ENCODE results near the gene ABCF2.

ABCF2 gene

DNA sequence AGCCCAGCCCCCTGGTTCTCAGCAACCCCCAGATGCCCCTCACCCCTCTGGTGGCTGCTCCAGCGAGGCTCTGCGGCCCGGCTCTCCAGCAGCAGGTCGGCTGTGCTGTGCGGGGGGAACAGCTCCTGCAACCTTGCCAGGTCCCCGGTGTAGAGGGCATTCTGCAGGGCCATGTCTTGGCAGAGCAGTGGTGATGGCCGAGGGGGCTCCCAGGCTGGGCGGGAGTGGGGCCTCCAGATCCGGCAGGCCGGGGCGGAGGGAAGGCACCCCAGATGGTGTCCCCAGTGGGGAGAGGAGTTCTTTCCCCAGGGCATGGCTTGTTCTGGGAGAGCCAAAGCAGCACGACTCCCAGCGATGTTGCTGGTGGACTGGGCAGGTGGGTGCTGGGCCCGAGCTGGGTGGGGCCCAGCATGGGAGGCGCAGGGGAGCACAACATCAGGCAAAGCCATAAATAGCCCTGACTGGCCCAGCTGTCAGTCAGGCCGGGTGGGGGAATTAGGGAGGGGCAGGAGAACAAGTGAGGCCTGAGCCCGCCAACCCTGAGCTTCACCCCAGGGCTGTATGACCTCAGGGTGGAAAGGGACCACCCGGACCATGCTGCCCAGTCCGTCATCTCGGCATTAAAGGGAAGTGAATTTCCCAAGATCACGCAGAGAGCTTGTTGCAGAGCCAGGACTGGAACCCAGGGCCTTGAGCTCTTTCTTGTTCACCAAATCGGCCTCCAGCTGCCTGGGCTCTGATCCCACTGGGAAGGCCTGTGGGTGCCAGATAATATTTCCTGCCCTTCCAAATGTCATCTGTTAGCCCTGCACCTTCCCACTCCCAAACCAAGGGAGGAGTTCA lies 39.4 kb downstream of the ABCF2 start:
- Histone ChIP-seq H2AFZ (ENCODE audit: low read depth) (no peak overlapping the region), H3K36me3 (ENCODE audit: insufficient read depth) (no peaks in the 10 kb centered on the region), H3K79me2 (ENCODE audit: insufficient read depth, low read depth) (no peaks in the 10 kb centered on the region), H3K9ac (no peak overlapping the region), H3K27ac (no peak overlapping the region), H3K27me3 (ENCODE audit: insufficient read depth, low read depth) (peaks cover 65% of the 10 kb centered on the region), H3K4me2 (no peak overlapping the region), H3K4me1 (ENCODE audit: low read depth, poor library complexity, severe bottlenecking) (no peaks in the 10 kb centered on the region), H4K20me1 (ENCODE audit: insufficient read depth) (no peaks in the 10 kb centered on the region), H3K4me3 (IDR thresholded peaks at IDR 0.05; ENCODE audit: insufficient read depth, low read depth, low read length) (no peak overlapping the region)
- TF ChIP-seq, protein P1, sequence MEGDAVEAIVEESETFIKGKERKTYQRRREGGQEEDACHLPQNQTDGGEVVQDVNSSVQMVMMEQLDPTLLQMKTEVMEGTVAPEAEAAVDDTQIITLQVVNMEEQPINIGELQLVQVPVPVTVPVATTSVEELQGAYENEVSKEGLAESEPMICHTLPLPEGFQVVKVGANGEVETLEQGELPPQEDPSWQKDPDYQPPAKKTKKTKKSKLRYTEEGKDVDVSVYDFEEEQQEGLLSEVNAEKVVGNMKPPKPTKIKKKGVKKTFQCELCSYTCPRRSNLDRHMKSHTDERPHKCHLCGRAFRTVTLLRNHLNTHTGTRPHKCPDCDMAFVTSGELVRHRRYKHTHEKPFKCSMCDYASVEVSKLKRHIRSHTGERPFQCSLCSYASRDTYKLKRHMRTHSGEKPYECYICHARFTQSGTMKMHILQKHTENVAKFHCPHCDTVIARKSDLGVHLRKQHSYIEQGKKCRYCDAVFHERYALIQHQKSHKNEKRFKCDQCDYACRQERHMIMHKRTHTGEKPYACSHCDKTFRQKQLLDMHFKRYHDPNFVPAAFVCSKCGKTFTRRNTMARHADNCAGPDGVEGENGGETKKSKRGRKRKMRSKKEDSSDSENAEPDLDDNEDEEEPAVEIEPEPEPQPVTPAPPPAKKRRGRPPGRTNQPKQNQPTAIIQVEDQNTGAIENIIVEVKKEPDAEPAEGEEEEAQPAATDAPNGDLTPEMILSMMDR (conservative IDR thresholded peaks at IDR 0.05; ENCODE audit: low read depth, low read length): no peak

DNA sequence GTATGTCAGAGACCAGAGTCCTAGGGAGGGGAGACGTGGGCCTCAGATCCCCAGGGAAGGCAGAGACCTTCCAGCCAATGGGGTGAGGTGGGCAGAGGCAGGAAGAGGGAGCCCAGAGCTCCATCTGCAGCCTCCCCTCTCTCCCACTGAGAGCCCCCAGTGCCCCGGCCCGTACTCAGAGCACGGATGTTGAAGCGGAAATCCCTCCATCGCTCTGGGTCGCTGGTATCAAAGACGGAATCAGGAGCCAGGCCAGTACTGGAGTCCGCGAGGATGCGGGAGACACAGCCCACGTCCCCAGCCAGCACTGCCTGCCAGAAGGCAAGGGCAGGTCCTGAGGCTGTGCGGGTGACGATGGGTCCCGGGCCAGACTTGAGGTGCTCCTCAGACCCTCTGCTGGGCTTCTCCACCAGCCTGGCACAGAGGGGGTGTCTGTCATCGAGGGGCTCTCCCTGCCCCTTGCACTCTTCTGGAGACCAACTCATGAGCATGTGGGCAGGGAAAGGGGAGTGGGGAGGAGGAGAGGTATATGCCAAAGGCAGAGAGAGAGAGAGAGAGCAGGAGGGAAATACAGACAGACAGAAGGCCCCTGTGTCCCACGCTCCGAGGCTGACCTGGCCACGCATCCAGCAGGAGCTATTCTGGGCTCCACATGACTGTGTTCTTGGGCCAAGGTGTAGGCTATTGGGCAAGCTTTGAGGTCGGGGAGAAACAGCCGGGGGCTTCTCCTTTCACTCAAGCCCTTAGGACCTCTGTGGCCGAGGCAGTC lies 40.2 kb downstream of the ABCF2 start, which contains the start of gene ASB10:
Gene ASB10, minus strand, starts transcription at position 611 of the 769 bp plus-strand sequence. Its CDS starts 120 bp downstream, at position 491.
- H3K36me3 ChIP-seq (ENCODE audit: insufficient read depth): no peaks in the 10 kb centered on the region
- no peak within 1 kb of the TSS for H3K9ac ChIP-seq
- no peak within 1 kb of the TSS for H2AFZ ChIP-seq (ENCODE audit: low read depth)
- H3K27me3 ChIP-seq (ENCODE audit: insufficient read depth, low read depth): peaks cover 61% of the 10 kb centered on the region
- no peak within 1 kb of the TSS for H3K27ac ChIP-seq
- no peak within 1 kb of the TSS for H3K4me3 ChIP-seq (IDR thresholded peaks at IDR 0.05; ENCODE audit: insufficient read depth, low read depth, low read length)
- TF ChIP-seq, protein P1 (conservative IDR thresholded peaks at IDR 0.05; ENCODE audit: low read depth, low read length): no peak
- H4K20me1 ChIP-seq (ENCODE audit: insufficient read depth): no peaks in the 10 kb centered on the region
- H3K4me2 ChIP-seq: no peak within 1 kb of the TSS
- H3K4me1 ChIP-seq (ENCODE audit: low read depth, poor library complexity, severe bottlenecking): no peaks in the 10 kb centered on the region
- H3K79me2 ChIP-seq (ENCODE audit: insufficient read depth, low read depth): no peaks in the 10 kb centered on the region

- no peak overlapping the region for H3K9ac ChIP-seq
- TF ChIP-seq, protein P1 (conservative IDR thresholded peaks at IDR 0.05; ENCODE audit: low read depth, low read length): no peak
- H3K4me1 ChIP-seq (ENCODE audit: low read depth, poor library complexity, severe bottlenecking): no peaks in the 10 kb centered on the region
- H3K36me3 ChIP-seq (ENCODE audit: insufficient read depth): no peaks in the 10 kb centered on the region
- peaks cover 53% of the 10 kb centered on the region for H3K27me3 ChIP-seq (ENCODE audit: insufficient read depth, low read depth)
- no peak overlapping the region for H3K4me3 ChIP-seq (IDR thresholded peaks at IDR 0.05; ENCODE audit: insufficient read depth, low read depth, low read length)
- H2AFZ ChIP-seq (ENCODE audit: low read depth): no peak overlapping the region
- H3K4me2 ChIP-seq: no peak overlapping the region
- no peaks in the 10 kb centered on the region for H4K20me1 ChIP-seq (ENCODE audit: insufficient read depth)
- no peaks in the 10 kb centered on the region for H3K79me2 ChIP-seq (ENCODE audit: insufficient read depth, low read depth)
- no peak overlapping the region for H3K27ac ChIP-seq
Measured at GRCh38 chr7:151185762-151186639, 41.0 kb downstream of the ABCF2 start.

DNA sequence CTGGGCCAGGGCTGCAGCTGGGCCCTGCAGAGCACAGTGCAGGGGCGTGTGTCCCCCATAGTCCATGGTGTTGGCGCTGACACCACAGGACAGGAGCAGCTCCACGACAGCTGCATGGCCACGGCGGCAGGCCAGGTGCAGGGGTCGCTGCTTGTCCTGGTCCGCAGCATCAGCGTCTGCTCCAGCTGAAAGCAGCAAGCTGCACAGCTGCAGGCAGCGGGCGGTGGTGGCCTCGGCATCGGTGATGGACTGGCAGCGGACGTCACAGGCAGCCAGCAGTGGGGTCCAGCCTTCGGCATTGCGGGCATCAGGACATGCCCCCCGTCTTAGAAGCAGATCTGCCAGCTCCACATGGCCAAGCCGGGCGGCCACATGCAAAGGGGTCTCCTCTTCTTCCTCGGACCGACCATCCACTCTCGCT lies 46.0 kb downstream of the ABCF2 start:
- no peak overlapping the region for H3K4me3 ChIP-seq (IDR thresholded peaks at IDR 0.05; ENCODE audit: insufficient read depth, low read depth, low read length)
- no peaks in the 10 kb centered on the region for H4K20me1 ChIP-seq (ENCODE audit: insufficient read depth)
- H3K79me2 ChIP-seq (ENCODE audit: insufficient read depth, low read depth): no peaks in the 10 kb centered on the region
- no peak overlapping the region for H2AFZ ChIP-seq (ENCODE audit: low read depth)
- H3K27ac ChIP-seq: no peak overlapping the region
- H3K4me1 ChIP-seq (ENCODE audit: low read depth, poor library complexity, severe bottlenecking): no peaks in the 10 kb centered on the region
- no peak overlapping the region for H3K4me2 ChIP-seq
- no peak overlapping the region for H3K9ac ChIP-seq
- no peaks in the 10 kb centered on the region for H3K36me3 ChIP-seq (ENCODE audit: insufficient read depth)
- TF ChIP-seq, protein P1 (conservative IDR thresholded peaks at IDR 0.05; ENCODE audit: low read depth, low read length): no peak
- H3K27me3 ChIP-seq (ENCODE audit: insufficient read depth, low read depth): peaks cover 55% of the 10 kb centered on the region
